Liver (tissue), 9 donors: ENCODE results near the gene DNPH1. TPM values are rescaled to one million over a fixed set of nuclear protein-coding genes. Genes with fewer than 3 reads are reported as not detected.

Source experiments
- DNase-seq: peaks from one replicate; pipeline ENCODE4 v3.0.0-alpha.2; 2017; ENCODE audit warnings: low spot score
- H3K27ac ChIP-seq, 2 donors: one replicate each; pipeline ENCODE4 v1.7.0; 2013; ENCODE audit warnings: inconsistent platforms in 2 of 2, low read length in 2 of 2, control low read depth in 1 of 2, low read depth in 1 of 2, mild to moderate bottlenecking in 1 of 2
- H3K27me3 ChIP-seq, 4 donors: one replicate each; pipeline versions ENCODE4 v1.6.1 to v1.7.0; 2013; ENCODE audit warnings: low read length in 3 of 4, inconsistent platforms in 1 of 4, mild to moderate bottlenecking in 1 of 4, moderate library complexity in 1 of 4; ENCODE audit not compliant: control insufficient read depth in 4 of 4, insufficient read depth in 4 of 4
- H3K36me3 ChIP-seq, 4 donors: one replicate each; pipeline versions ENCODE4 v1.6.1 to v1.7.0; 2013; ENCODE audit warnings: low read length in 3 of 4, mild to moderate bottlenecking in 3 of 4, low read depth in 1 of 4, moderate library complexity in 1 of 4; ENCODE audit not compliant: control insufficient read depth in 4 of 4, insufficient read depth in 3 of 4
- H3K4me1 ChIP-seq, 4 donors: one replicate each; pipeline versions ENCODE4 v1.6.1 to v1.7.0; 2013; ENCODE audit warnings: low read length in 3 of 4, mild to moderate bottlenecking in 3 of 4, moderate library complexity in 1 of 4; ENCODE audit not compliant: control insufficient read depth in 4 of 4, insufficient read depth in 4 of 4
- H3K4me3 ChIP-seq, 3 donors: one replicate each; pipeline versions ENCODE4 v1.6.1 to v1.7.0; 2013; ENCODE audit warnings: low read length in 3 of 3, control low read depth in 1 of 3, low read depth in 1 of 3, mild to moderate bottlenecking in 1 of 3
- H3K9ac ChIP-seq, 2 donors: one replicate each; pipeline ENCODE4 v1.7.0; 2013; ENCODE audit warnings: low read length in 2 of 2, mild to moderate bottlenecking in 2 of 2, moderate library complexity in 2 of 2, control low read depth in 1 of 2, low read depth in 1 of 2
- H3K9me3 ChIP-seq, 4 donors: one replicate each; pipeline versions ENCODE4 v1.6.1 to v1.7.0; 2013; ENCODE audit warnings: low read length in 3 of 4; ENCODE audit not compliant: control insufficient read depth in 4 of 4
- ATF3 ChIP-seq: IDR thresholded peaks from 2 replicates; pipeline ENCODE4 v1.6.1; 2016; ENCODE audit warnings: antibody characterized with exemption
- CTCF ChIP-seq: fragments of 150-350 bp; IDR thresholded peaks from 2 replicates; pipeline ENCODE4 v1.5.1; 2017; ENCODE audit warnings: improper control_type of control experiment, low read depth, low read length; ENCODE audit not compliant: missing input control
- EGR1 ChIP-seq, 2 donors: IDR thresholded peaks; 2 replicates each; pipeline ENCODE4 v1.6.1; 2016 to 2018; ENCODE audit warnings: antibody characterized with exemption in 2 of 2, low read depth in 2 of 2
- FOXA1 ChIP-seq: IDR thresholded peaks from 2 replicates; pipeline ENCODE4 v1.6.1; 2016; ENCODE audit warnings: antibody characterized with exemption
- FOXA2 ChIP-seq: IDR thresholded peaks from 2 replicates; pipeline ENCODE4 v1.6.1; 2016; ENCODE audit warnings: antibody characterized with exemption
- GABPA ChIP-seq, 2 donors: IDR thresholded peaks in 1 of 2; conservative IDR thresholded peaks in 1 of 2; 2 replicates each; pipeline ENCODE4 v1.6.1; 2016; ENCODE audit warnings: antibody characterized with exemption in 2 of 2, mild to moderate bottlenecking in 1 of 2, moderate library complexity in 1 of 2
- HNF4A ChIP-seq, 2 donors: conservative IDR thresholded peaks; 2 replicates each; pipeline ENCODE4 v1.6.1; 2016; ENCODE audit warnings: antibody characterized with exemption in 2 of 2, mild to moderate bottlenecking in 2 of 2
- HNF4G ChIP-seq: IDR thresholded peaks from 2 replicates; pipeline ENCODE4 v1.6.1; 2016; ENCODE audit warnings: antibody characterized with exemption
- JUND ChIP-seq, 2 donors: IDR thresholded peaks; 2 replicates each; pipeline ENCODE4 v1.6.1; 2016; ENCODE audit warnings: antibody characterized with exemption in 2 of 2
- MAX ChIP-seq: IDR thresholded peaks from 2 replicates; pipeline ENCODE4 v1.6.1; 2016; ENCODE audit warnings: antibody characterized with exemption
- NR2F2 ChIP-seq: IDR thresholded peaks from 2 replicates; pipeline ENCODE4 v1.6.1; 2016; ENCODE audit warnings: antibody characterized with exemption
- RAD21 ChIP-seq, 2 donors: IDR thresholded peaks; 2 replicates each; pipeline ENCODE4 v1.6.1; 2016; ENCODE audit warnings: antibody characterized with exemption in 2 of 2, mild to moderate bottlenecking in 2 of 2
- REST ChIP-seq: IDR thresholded peaks from 2 replicates; pipeline ENCODE4 v1.6.1; 2016; ENCODE audit warnings: antibody characterized with exemption, mild to moderate bottlenecking
- RXRA ChIP-seq, 2 donors: IDR thresholded peaks; 2 replicates each; pipeline ENCODE4 v1.6.1; 2017 to 2018; ENCODE audit warnings: antibody characterized with exemption in 2 of 2, mild to moderate bottlenecking in 1 of 2
- SP1 ChIP-seq: IDR thresholded peaks from 2 replicates; pipeline ENCODE4 v1.6.1; 2018; ENCODE audit warnings: antibody characterized with exemption, mild to moderate bottlenecking
- TAF1 ChIP-seq: conservative IDR thresholded peaks from 2 replicates; pipeline ENCODE4 v1.6.1; 2016; ENCODE audit warnings: antibody characterized with exemption, mild to moderate bottlenecking
- YY1 ChIP-seq: IDR thresholded peaks from 2 replicates; pipeline ENCODE4 v1.6.1; 2016; ENCODE audit warnings: antibody characterized with exemption, mild to moderate bottlenecking
- ZBTB33 ChIP-seq: IDR thresholded peaks from 2 replicates; pipeline ENCODE4 v1.6.1; 2016; ENCODE audit warnings: antibody characterized with exemption
- WGBS: extraction: QIAGEN DNeasy Blood & Tissue Kit; methylation state at CpG from one replicate; pipeline ENCODE4 v1.1.7; 2013; 5-methylcytosine and 5-hydroxymethylcytosine counted together
- polyA plus RNA-seq, 2 donors: library from polyadenylated mRNA; stranded (reverse) in 1 of 2; unstranded in 1 of 2; fragments of 200-250 nt in 1 of 2; fragments of >200 nt in 1 of 2; fragmentation: Nextera tagmentation in 1 of 2; extraction: Ambion mirVana in 1 of 2; gene quantifications; one replicate each; pipeline versions ENCODE4 v1.2.1 to v1.2.3, GENCODE V29; 2013 to 2015
- total RNA-seq, 2 donors: library from RNA; depleted of rRNA; stranded (reverse); fragments of >200 nt; gene quantifications; one replicate each; pipeline ENCODE4 v1.2.3, GENCODE V29; 2014
- donor health status: healthy.
- donor health status: healthy.
- donor health status: healthy.
- donor health status: healthy.
- donor health status: healthy.

Gene DNPH1
- total and polyA plus RNA-seq, 4 donors, result 53.2 to 195 (median 103) TPM

- WGBS, result 34% methylated on average over 11 of the region's 11 CpGs
- no peaks in the 10 kb centered on the region for H3K9me3 ChIP-seq
- no peaks in the 10 kb centered on the region for H3K27me3 ChIP-seq
- H3K4me1 ChIP-seq, result peaks cover 37 to 75% (median 64%) of the 10 kb centered on the region in 4 donors
- no peak for DNase-seq
- no peak overlapping the region for H3K9ac ChIP-seq
- TF ChIP-seq REST (peak; percentile 35), NR2F2 (no peak), TAF1 (no peak), SP1 (peak; percentile 86), MAX (no peak), RAD21 (IDR thresholded peaks at IDR 0.05) (peak; percentile 15 to 37), CTCF (no peak), HNF4A (conservative IDR thresholded peaks at IDR 0.05) (peak; percentile 94 to 96), JUND (IDR thresholded peaks at IDR 0.05) (peak in 1 of 2 donors; percentile 40), FOXA1 (no peak), GABPA (IDR thresholded peaks at IDR 0.05 in 1 of 2, conservative IDR thresholded peaks at IDR 0.05 in 1 of 2) (peak in 1 of 2 donors; percentile 22), EGR1 (IDR thresholded peaks at IDR 0.05; ENCODE audit: low read depth in 2 of 2) (peak in 1 of 2 donors; percentile 13), FOXA2 (no peak), RXRA (IDR thresholded peaks at IDR 0.05) (peak; percentile 89 to 94), HNF4G (peak; percentile 86)
- no peaks in the 10 kb centered on the region for H3K36me3 ChIP-seq
- peak overlapping the region in 1 of 3 donors; percentile 68 for H3K4me3 ChIP-seq
- peak overlapping the region; percentile 86 to 90 for H3K27ac ChIP-seq
Observed at GRCh38 chr6:43276577-43277305, 47.5 kb upstream of the DNPH1 start.

- WGBS, result 17% methylated on average over 64 of the region's 64 CpGs
- no peaks in the 10 kb centered on the region for H3K36me3 ChIP-seq
- peak overlapping the region in 1 of 3 donors; percentile 68 for H3K4me3 ChIP-seq
- H3K9ac ChIP-seq, result no peak overlapping the region
- DNase-seq, result no peak
- H3K9me3 ChIP-seq, result no peaks in the 10 kb centered on the region
- peaks cover 39 to 81% (median 70%) of the 10 kb centered on the region in 4 donors for H3K4me1 ChIP-seq
- H3K27me3 ChIP-seq, result no peaks in the 10 kb centered on the region
- H3K27ac ChIP-seq, result peak overlapping the region; percentile 86 to 90
- TF ChIP-seq RAD21 (IDR thresholded peaks at IDR 0.05) (no peak), CTCF (no peak), FOXA2 (no peak), GABPA (IDR thresholded peaks at IDR 0.05 in 1 of 2, conservative IDR thresholded peaks at IDR 0.05 in 1 of 2) (no peak), YY1 (no peak), NR2F2 (no peak), HNF4G (no peak), ATF3 (no peak), HNF4A (conservative IDR thresholded peaks at IDR 0.05) (no peak), JUND (IDR thresholded peaks at IDR 0.05) (no peak), MAX (no peak), FOXA1 (no peak), ZBTB33 (no peak), RXRA (IDR thresholded peaks at IDR 0.05) (no peak)
Observed at GRCh38 chr6:43275801-43276576, 46.7 kb upstream of the DNPH1 start.
